Measurements from ENCODE around the gene OR6C65. TPM values are rescaled to one million over a fixed set of nuclear protein-coding genes. Genes with fewer than 3 reads are reported as not detected.

The OR6C65 gene
- total RNA-seq, 1 donor from 2014 or later, result not detected

DNA sequence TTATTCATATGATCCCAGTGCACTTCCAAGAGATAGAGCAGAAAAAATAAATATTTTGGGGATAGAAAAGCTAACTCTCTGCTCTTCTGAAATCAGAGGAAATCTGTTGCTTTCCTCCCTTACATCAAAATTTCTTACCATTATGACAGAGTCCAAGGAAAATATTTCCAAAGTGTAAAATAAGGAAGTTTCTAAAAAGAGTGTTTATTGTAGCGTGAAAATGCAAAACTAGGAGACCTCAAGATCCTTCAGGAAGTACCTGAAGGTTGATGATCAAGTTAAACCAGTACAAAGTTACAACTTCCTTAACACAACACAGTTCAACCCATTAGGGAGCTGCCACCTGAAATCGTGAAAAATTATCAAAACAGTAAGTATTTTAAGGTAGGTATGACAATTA is 43.4 kb downstream of the OR6C65 start, which contains the start of gene OR6C2:
TSS of gene OR6C2 (plus strand) at position 301 of the 400 bp plus-strand sequence. CDS start 8,138 bp downstream, outside the sequence.
- H3K4me1 ChIP-seq (ENCODE audit: control insufficient read depth in 3 of 3, insufficient read depth in 3 of 3, low read length in 3 of 3), result no peaks in the 10 kb centered on the region
- no peaks in the 10 kb centered on the region for H3K36me3 ChIP-seq (ENCODE audit: control insufficient read depth in 3 of 3, insufficient read depth in 3 of 3, low read length in 3 of 3)
- no peaks in the 10 kb centered on the region for H3K27me3 ChIP-seq (ENCODE audit: control insufficient read depth in 3 of 3, insufficient read depth in 3 of 3, low read length in 3 of 3)
- H3K9ac ChIP-seq (ENCODE audit: low read depth in 1 of 3, low read length in 3 of 3), result no peak within 1 kb of the TSS
- no peak within 1 kb of the TSS for H3K27ac ChIP-seq (ENCODE audit: low read depth, low read length)
- H3K9me3 ChIP-seq (ENCODE audit: control insufficient read depth in 3 of 3, low read length in 3 of 3), result no peaks in the 10 kb centered on the region
- no peak within 1 kb of the TSS for H3K4me3 ChIP-seq (ENCODE audit: low read length in 3 of 3)

DNA sequence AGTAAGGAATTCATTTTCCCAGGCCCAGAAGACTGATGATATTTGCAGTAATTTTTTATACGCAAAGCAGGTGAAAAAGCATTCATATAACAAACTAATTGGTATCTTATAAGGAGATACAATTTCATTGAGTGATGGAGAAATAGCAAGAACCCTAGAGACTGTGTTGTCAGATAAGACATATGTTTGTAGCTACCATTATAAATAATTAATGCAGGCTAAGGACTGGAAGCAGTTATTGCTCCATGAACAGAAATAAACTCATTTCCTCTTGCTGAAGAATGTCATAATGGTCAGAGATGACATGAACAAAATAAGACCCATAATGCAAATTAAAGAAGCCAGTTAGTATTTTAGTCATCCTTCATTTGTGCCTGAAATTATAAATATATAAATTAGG is 45.0 kb downstream of the OR6C65 start:
- H3K27me3 ChIP-seq (ENCODE audit: control insufficient read depth in 3 of 3, insufficient read depth in 3 of 3, low read length in 3 of 3), result peaks cover 0 to 3% (median 0%) of the 10 kb centered on the region in 3 donors
- H3K9me3 ChIP-seq (ENCODE audit: control insufficient read depth in 3 of 3, low read length in 3 of 3), result no peaks in the 10 kb centered on the region
- no peak overlapping the region for H3K4me3 ChIP-seq (ENCODE audit: low read length in 3 of 3)

DNA sequence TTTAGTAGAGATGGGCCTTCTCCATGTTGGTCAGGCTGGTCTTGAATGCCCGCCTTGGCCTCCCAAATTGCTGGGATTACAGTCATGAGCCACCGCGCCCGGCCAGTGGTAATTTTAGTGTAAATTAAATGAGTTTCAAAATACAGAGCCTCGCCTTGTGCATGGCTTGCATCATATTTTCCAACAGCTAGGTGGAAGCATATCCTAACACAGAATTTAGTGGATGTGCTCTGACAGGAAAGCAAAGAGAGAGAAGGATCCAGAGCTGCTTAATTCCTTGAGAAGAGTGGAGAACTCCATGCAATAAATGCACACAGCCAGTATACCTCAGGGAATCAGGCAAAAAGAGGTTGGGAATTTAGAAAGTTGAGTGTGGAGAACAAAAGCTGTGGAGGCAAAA is 46.0 kb downstream of the OR6C65 start:
- Histone ChIP-seq H3K9ac (ENCODE audit: low read depth in 1 of 3, low read length in 3 of 3) (no peak overlapping the region), H3K27me3 (ENCODE audit: control insufficient read depth in 3 of 3, insufficient read depth in 3 of 3, low read length in 3 of 3) (peaks cover 0 to 3% (median 0%) of the 10 kb centered on the region in 3 donors), H3K27ac (ENCODE audit: low read depth, low read length) (no peak overlapping the region), H3K4me3 (ENCODE audit: low read length in 3 of 3) (no peak overlapping the region), H3K36me3 (ENCODE audit: control insufficient read depth in 3 of 3, insufficient read depth in 3 of 3, low read length in 3 of 3) (no peaks in the 10 kb centered on the region), H3K4me1 (ENCODE audit: control insufficient read depth in 3 of 3, insufficient read depth in 3 of 3, low read length in 3 of 3) (no peaks in the 10 kb centered on the region), H3K9me3 (ENCODE audit: control insufficient read depth in 3 of 3, low read length in 3 of 3) (no peaks in the 10 kb centered on the region)

More for the DNA sequence above, 45.0 kb downstream of the OR6C65 start:
- no peaks in the 10 kb centered on the region for H3K36me3 ChIP-seq (ENCODE audit: control insufficient read depth in 3 of 3, insufficient read depth in 3 of 3, low read length in 3 of 3)
- no peaks in the 10 kb centered on the region for H3K4me1 ChIP-seq (ENCODE audit: control insufficient read depth in 3 of 3, insufficient read depth in 3 of 3, low read length in 3 of 3)
- no peak overlapping the region for H3K9ac ChIP-seq (ENCODE audit: low read depth in 1 of 3, low read length in 3 of 3)
- no peak overlapping the region for H3K27ac ChIP-seq (ENCODE audit: low read depth, low read length)

DNA sequence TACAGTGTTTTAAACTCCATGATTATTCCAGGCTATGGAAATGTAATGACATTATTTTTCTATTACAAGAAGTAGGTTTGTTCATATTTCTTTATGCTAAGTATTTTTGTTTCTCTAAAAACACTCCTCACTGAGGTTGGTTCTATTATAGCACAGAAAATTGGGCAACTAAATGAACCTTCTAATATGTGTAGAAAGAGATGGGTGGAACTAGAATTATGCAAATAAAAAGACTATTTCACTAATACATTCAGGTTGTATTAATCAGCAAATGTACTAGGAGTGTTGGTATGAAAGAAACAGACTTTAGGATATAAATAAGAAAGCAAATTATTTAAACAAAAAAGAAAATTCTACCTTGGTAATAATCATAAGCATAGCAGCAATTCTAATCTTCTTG is 48.5 kb downstream of the OR6C65 start:
- H3K36me3 ChIP-seq (ENCODE audit: control insufficient read depth in 3 of 3, insufficient read depth in 3 of 3, low read length in 3 of 3), result no peaks in the 10 kb centered on the region
- H3K4me3 ChIP-seq (ENCODE audit: low read length in 3 of 3), result no peak overlapping the region
- no peaks in the 10 kb centered on the region for H3K4me1 ChIP-seq (ENCODE audit: control insufficient read depth in 3 of 3, insufficient read depth in 3 of 3, low read length in 3 of 3)
- no peak overlapping the region for H3K27ac ChIP-seq (ENCODE audit: low read depth, low read length)
- H3K27me3 ChIP-seq (ENCODE audit: control insufficient read depth in 3 of 3, insufficient read depth in 3 of 3, low read length in 3 of 3), result peaks cover 0 to 3% (median 0%) of the 10 kb centered on the region in 3 donors
- no peaks in the 10 kb centered on the region for H3K9me3 ChIP-seq (ENCODE audit: control insufficient read depth in 3 of 3, low read length in 3 of 3)
- H3K9ac ChIP-seq (ENCODE audit: low read depth in 1 of 3, low read length in 3 of 3), result no peak overlapping the region

Other genes with a start within 250 kb of the OR6C65 start
- gene OR10A7, start 179.5 kb upstream of the OR6C65 start, total RNA-seq, result not detected
- gene OR6C74, start 155.9 kb upstream of the OR6C65 start, total RNA-seq, result not detected
- not detected for gene OR6C6, start 104.0 kb upstream of the OR6C65 start, total RNA-seq
- gene OR6C1, start 86.2 kb upstream of the OR6C65 start, total RNA-seq, result not detected
- gene OR6C3, start 69.8 kb upstream of the OR6C65 start, total RNA-seq, result not detected
- not detected for gene OR6C75, start 37.6 kb upstream of the OR6C65 start, total RNA-seq
- not detected for gene OR6C76, start 25.7 kb downstream of the OR6C65 start, total RNA-seq
- gene OR6C2, start 43.5 kb downstream of the OR6C65 start, total RNA-seq, result not detected
- gene OR6C70, start 69.6 kb downstream of the OR6C65 start, total RNA-seq, result not detected
- not detected for gene OR6C68, start 91.8 kb downstream of the OR6C65 start, total RNA-seq
- gene OR6C4, start 149.1 kb downstream of the OR6C65 start, total RNA-seq, result not detected
- not detected for gene OR2AP1, start 171.9 kb downstream of the OR6C65 start, total RNA-seq
- gene OR10P1, start 236.4 kb downstream of the OR6C65 start, total RNA-seq, result not detected